K562 (cell line): ENCODE results near the gene TK1. TPM values are rescaled to one million over a fixed set of nuclear protein-coding genes. Genes with fewer than 3 reads are reported as not detected.
A peak's percentile ranks its signal among the peaks of the same experiment; 100 is the strongest.

Source experiments
- ATAC-seq: fragments of 200-7000 bp; cut with Tn5 transposase; 3 replicates; pipeline ENCODE4 v1.9.1; 2020; ENCODE audit warnings: moderate library complexity
- BruUV-seq: library from RNA; stranded (reverse); fragments of 400-500 nt; replicated peaks from 2 replicates; lab custom pipeline; 2021; lab: Mats Ljungman, UMichigan
- CTCF ChIA-PET: fragments of 300-600 bp; formaldehyde crosslinking; extraction: SDS; loops from one replicate; lab custom pipeline; 2021; ENCODE audit warnings: low intra/inter-chr PET ratio; lab: Yijun Ruan, JAX
- POLR2A ChIA-PET: fragments of 300-600, 350-650 bp; sonication (Branson Sonifier 250); formaldehyde crosslinking; extraction: SDS; loops from one replicate; lab custom pipeline; 2021; ENCODE audit warnings: antibody characterized with exemption, inconsistent platforms; lab: Yijun Ruan, JAX
- DNase-seq, 4 experiments: peaks; one replicate each; pipeline versions ENCODE4 v3.0.0 to v3.0.0-alpha.2; 2011 to 2018; ENCODE audit warnings: low spot score in 3 of 4, mixed read lengths in 3 of 4; ENCODE audit errors: extremely low read depth in 1 of 4
- FAIRE-seq: peaks from 2 replicates; lab custom pipeline; 2011; peaks lifted over from hg19 to GRCh38; lab: Jason Lieb, UNC
- H2AFZ ChIP-seq: 2 replicates; pipeline ENCODE4 v1.6.0; 2011; ENCODE audit warnings: low read depth, low read length, control low read depth, inconsistent platforms
- H3K27ac ChIP-seq: fragments of 200-600 bp; 3 replicates; pipeline ENCODE4 v1.8.0; 2011; ENCODE audit warnings: low read depth, mild to moderate bottlenecking, control low read depth, inconsistent platforms, low read length, moderate library complexity, mixed read lengths; ENCODE audit errors: extremely low read depth
- H3K27me3 ChIP-seq, 2 experiments: fragments of 300-600 bp in 1 of 2; 2 replicates in 1 of 2; 3 replicates in 1 of 2; pipeline versions ENCODE4 v1.6.0 to v1.8.0; 2011; ENCODE audit warnings: inconsistent platforms in 2 of 2, low read length in 2 of 2, mild to moderate bottlenecking in 1 of 2, mixed read lengths in 1 of 2, moderate library complexity in 1 of 2; ENCODE audit not compliant: control insufficient read depth in 2 of 2, insufficient read depth in 2 of 2
- H3K36me3 ChIP-seq: fragments of 300-600 bp; 3 replicates; pipeline ENCODE4 v1.8.0; 2011; ENCODE audit warnings: mild to moderate bottlenecking, low read length, inconsistent platforms; ENCODE audit not compliant: control insufficient read depth, insufficient read depth
- H3K4me1 ChIP-seq, 2 experiments: fragments of 200-600 bp in 1 of 2; replicated peaks in 1 of 2; 2 replicates in 1 of 2; 3 replicates in 1 of 2; pipeline versions ENCODE4 v1.5.1 to v1.8.0; 2011; ENCODE audit warnings: inconsistent platforms in 2 of 2, low read length in 2 of 2, mild to moderate bottlenecking in 1 of 2, mixed read lengths in 1 of 2, moderate library complexity in 1 of 2; ENCODE audit not compliant: control insufficient read depth in 2 of 2, insufficient read depth in 2 of 2
- H3K4me2 ChIP-seq: 2 replicates; pipeline ENCODE4 v1.6.1; 2011; ENCODE audit warnings: low read length, control low read depth, inconsistent platforms, mixed read lengths; ENCODE audit not compliant: insufficient read depth
- H3K4me3 ChIP-seq: fragments of 200-600 bp; sonication (generic), shearing (Covaris generic); 2 replicates; pipeline ENCODE4 v1.5.1; 2016; ENCODE audit warnings: control low read depth, inconsistent platforms
- H3K79me2 ChIP-seq: fragments of 200-600 bp; 3 replicates; pipeline ENCODE4 v1.8.0; 2011; ENCODE audit warnings: low read length, inconsistent platforms; ENCODE audit not compliant: control insufficient read depth, insufficient read depth
- H3K9ac ChIP-seq, 2 experiments: 2 replicates each; pipeline versions ENCODE4 v1.6.0 to v1.6.1; 2011; ENCODE audit warnings: low read depth in 2 of 2, low read length in 2 of 2, control low read depth in 1 of 2, inconsistent platforms in 1 of 2, mild to moderate bottlenecking in 1 of 2, mixed read lengths in 1 of 2; ENCODE audit not compliant: insufficient read depth in 1 of 2
- H3K9me1 ChIP-seq: one replicate; pipeline ENCODE4 v1.6.0; 2011; ENCODE audit warnings: inconsistent platforms, mild to moderate bottlenecking, low read length, moderate library complexity; ENCODE audit not compliant: control insufficient read depth, insufficient read depth
- H3K9me3 ChIP-seq: replicated peaks from 2 replicates; pipeline ENCODE4 v1.5.1; 2011; ENCODE audit warnings: low read depth, low read length, inconsistent platforms; ENCODE audit not compliant: control insufficient read depth, insufficient read depth
- H4K20me1 ChIP-seq: replicated peaks from 2 replicates; pipeline ENCODE4 v1.6.1; 2011; ENCODE audit warnings: low read length, inconsistent platforms, mixed read lengths; ENCODE audit not compliant: control insufficient read depth, insufficient read depth
- CBX1 ChIP-seq: sonication (generic); IDR thresholded peaks from 2 replicates; pipeline ENCODE4 v1.6.1; 2016; ENCODE audit warnings: antibody characterized with exemption, low read depth, mild to moderate bottlenecking
- CREB1 ChIP-seq, 2 experiments: sonication (generic) in 1 of 2; formaldehyde crosslinking in 1 of 2; IDR thresholded peaks; 2 replicates each; pipeline versions ENCODE4 v1.6.1 to v1.8.0; 2012 to 2022; ENCODE audit warnings: inconsistent platforms in 1 of 2, mild to moderate bottlenecking in 1 of 2, missing genetic modification reagents in 1 of 2, moderate library complexity in 1 of 2
- DMBX1 ChIP-seq: fragments of 250-450 bp; sonication (Bioruptor Pico); IDR thresholded peaks from 2 replicates; pipeline ENCODE4 v1.8.0; 2022; ENCODE audit warnings: inconsistent platforms, mild to moderate bottlenecking, moderate library complexity, borderline replicate concordance
- ETS1 ChIP-seq: conservative IDR thresholded peaks from 2 replicates; pipeline ENCODE4 v1.6.1; 2011; ENCODE audit warnings: low read depth, mild to moderate bottlenecking, low read length; ENCODE audit not compliant: control insufficient read depth
- FOSL1 ChIP-seq: fragments of 200-800 bp; sonication (Bioruptor generic); conservative IDR thresholded peaks from 2 replicates; pipeline ENCODE4 v1.6.1; 2016; ENCODE audit warnings: missing genetic modification characterization, missing compliant biosample characterization
- GMEB1 ChIP-seq: fragments of 250-450 bp; sonication (Bioruptor Pico); IDR thresholded peaks from 2 replicates; pipeline ENCODE4 v1.4.0; 2020; ENCODE audit warnings: mild to moderate bottlenecking
- IFI16 ChIP-seq: fragments of 250-450 bp; sonication (Bioruptor Pico); IDR thresholded peaks from 2 replicates; pipeline ENCODE4 v2.1.2; 2022; ENCODE audit warnings: mild to moderate bottlenecking, inconsistent platforms
- KDM1A ChIP-seq, 2 experiments: fragments of 450-650 bp; IDR thresholded peaks; 2 replicates each; pipeline ENCODE4 v1.6.1; 2016; ENCODE audit warnings: mild to moderate bottlenecking in 2 of 2
- MTF1 ChIP-seq: fragments of 250-450 bp; sonication (Bioruptor Pico); IDR thresholded peaks from 2 replicates; pipeline ENCODE4 v1.9.0; 2021; ENCODE audit warnings: moderate library complexity, mild to moderate bottlenecking, inconsistent platforms, borderline replicate concordance
- POLR3G ChIP-seq: IDR thresholded peaks from 2 replicates; pipeline ENCODE4 v1.6.1; 2011; ENCODE audit not compliant: insufficient read length, insufficient replicate concordance; ENCODE audit errors: extremely low read depth
- TAF9B ChIP-seq: fragments of 450-650 bp; IDR thresholded peaks from 2 replicates; pipeline ENCODE4 v1.6.1; 2018; ENCODE audit warnings: mild to moderate bottlenecking; ENCODE audit not compliant: partially characterized antibody
- ZBTB33 ChIP-seq: sonication (generic); formaldehyde crosslinking; IDR thresholded peaks from 2 replicates; pipeline ENCODE4 v1.8.1; 2023; ENCODE audit warnings: mild to moderate bottlenecking, missing genetic modification reagents
- ZFPM2 ChIP-seq: fragments of 250-450 bp; sonication (Bioruptor Pico); IDR thresholded peaks from 2 replicates; pipeline ENCODE4 v1.5.1; 2022; ENCODE audit warnings: mild to moderate bottlenecking
- ZFX ChIP-seq: sonication (generic); formaldehyde crosslinking; IDR thresholded peaks from 2 replicates; pipeline ENCODE4 v1.8.0; 2022; ENCODE audit warnings: mild to moderate bottlenecking, missing genetic modification reagents, moderate library complexity
- ZNF282 ChIP-seq: sonication (generic); formaldehyde crosslinking; IDR thresholded peaks from 2 replicates; pipeline ENCODE4 v1.8.1; 2023; ENCODE audit warnings: missing genetic modification reagents
- ZNF316 ChIP-seq: fragments of 450-650 bp; IDR thresholded peaks from 2 replicates; pipeline ENCODE4 v1.6.1; 2016
- ZNF75A ChIP-seq: fragments of 450-650 bp; formaldehyde crosslinking; IDR thresholded peaks from 2 replicates; pipeline ENCODE4 v1.4.0; 2020; ENCODE audit warnings: mild to moderate bottlenecking
- WGBS: fragments of 100-300 bp; shearing (Covaris generic); methylation state at CpG from one replicate; pipeline ENCODE4 v1.1.6; 2016; ENCODE audit warnings: low coverage, mixed read lengths; ENCODE audit not compliant: insufficient coverage; ENCODE audit errors: missing lambda C conversion rate; 5-methylcytosine and 5-hydroxymethylcytosine counted together
- in situ Hi-C: fragments of 300-500 bp; cut with MboI; formaldehyde crosslinking; loops from 4 replicates; pipeline ENCODE4 v1.15.0; 2018; ENCODE audit warnings: inconsistent platforms, mixed read lengths
- intact Hi-C: fragments of 100-400 bp; cut with micrococcal nuclease; formaldehyde crosslinking; loops from 2 replicates; pipeline ENCODE4 v1.14.2; 2022
- polyA plus RNA-seq, 8 experiments: library from polyadenylated mRNA; depleted of rRNA in 4 of 8; stranded (reverse) in 5 of 8; unstranded in 3 of 8; fragments of >200 nt; fragmentation: Nextera tagmentation in 2 of 8; fragmentation: Illumina TruSeq in 1 of 8; extraction: Ambion mirVana in 2 of 8; extraction: Trizol in 1 of 8; gene quantifications; 2 replicates each; pipeline versions ENCODE4 v1.2.1 to v1.2.3, GENCODE V29; 2011 to 2014; ENCODE audit warnings: inconsistent platforms in 1 of 8, missing spikeins in 1 of 8
- total RNA-seq, 7 experiments: library from RNA; depleted of rRNA in 6 of 7; stranded (reverse); fragments of >200 nt in 6 of 7; fragmentation: Illumina TruSeq in 2 of 7; extraction: Trizol in 2 of 7; gene quantifications; 2 replicates each; pipeline versions ENCODE4 v1.2.1 to v1.2.3, GENCODE V29; 2011 to 2021; ENCODE audit warnings: low replicate concordance in 1 of 7

Gene TK1
- total and polyA plus RNA-seq, 9 of the 15 experiments (the other 6 are each of a cell fraction or from before 2014, with no cell fraction given) = 8.4 to 280 (median 103) TPM

- Histone ChIP-seq H3K9me3 (no peaks in the 10 kb centered on the region), H3K9me1 (peaks cover 2% of the 10 kb centered on the region), H3K4me3 (no peak overlapping the region), H3K79me2 (peaks cover 24% of the 10 kb centered on the region), H3K4me2 (no peak overlapping the region), H3K4me1 (peaks cover 74 to 99% of the 10 kb centered on the region in 2 experiments), H2AFZ (no peak overlapping the region), H3K27me3 (no peaks in the 10 kb centered on the region), H4K20me1 (no peaks in the 10 kb centered on the region), H3K36me3 (no peaks in the 10 kb centered on the region), H3K9ac (peak overlapping the region in 1 of 2 experiments; percentile 88; a peak in 2 of 4 replicates), H3K27ac (no peak overlapping the region)
- in situ Hi-C loops = no loop called here
- BruUV-seq = no TSS peak
- CTCF ChIA-PET = no interaction called here
- 53% methylated on average over 15 of the region's 16 CpGs for WGBS
- no peak for ATAC-seq
- no peak for FAIRE-seq
- intact Hi-C loops = loop anchor here (5.0 kb wide), 1 partner anchor 35 kb away; no protein-coding TSS in a partner anchor
- DNase-seq = peak in 3 of 4 experiments; percentile 30 to 49 (median 45)
- POLR2A ChIA-PET = interaction anchor here (0.5 to 3.3 kb wide), 5 partner anchors 16 to 73 kb away, joined by 3 to 23 read pairs (median 3); partner anchors contain the start of genes AFMID and TK1
- TF ChIP-seq ZFPM2 = no peak
- no peak for TF ChIP-seq TAF9B
- no peak for TF ChIP-seq ETS1
- TF ChIP-seq ZBTB33 = peak; percentile 94
- TF ChIP-seq ZNF316 = no peak
- TF ChIP-seq CBX1 = no peak
- no peak for TF ChIP-seq GMEB1
- TF ChIP-seq ZNF282 (CRISPR knock-in tag) = no peak
- TF ChIP-seq POLR3G = no peak
- 0 out of 4 replicates have a peak, but pooled peaks of 1 of the 2 experiments have one; percentile 26 for TF ChIP-seq KDM1A (IDR thresholded peaks at IDR 0.05)
- no peak for TF ChIP-seq ZNF75A (CRISPR knock-in tag)
- no peak for TF ChIP-seq DMBX1 (CRISPR knock-in tag)
- no peak for TF ChIP-seq MTF1 (CRISPR knock-in tag)
- TF ChIP-seq IFI16 (CRISPR knock-in tag) = no peak
- TF ChIP-seq ZFX (CRISPR knock-in tag) = peak; percentile 7; the same call in 1 of the 2 replicates
- peak; percentile 50; the same call in 1 of the 2 replicates for TF ChIP-seq FOSL1 (tag)
- no peak for TF ChIP-seq CREB1 (IDR thresholded peaks at IDR 0.05)
- TF ChIP-seq CREB1 (CRISPR knock-in tag; IDR thresholded peaks at IDR 0.05) = peak; percentile 4; the same call in 1 of the 2 replicates
Observed at GRCh38 chr17:78142119-78142861, 44.6 kb downstream of the TK1 start.
